Measurements from ENCODE around the gene PARN. TPM values are rescaled to one million over a fixed set of nuclear protein-coding genes. Genes with fewer than 3 reads are reported as not detected.

Gene PARN
- total RNA-seq, 2 experiments from 2014 or later = 43.0 to 45.6 TPM

GRCh38 chr16:14485811-14486519 lies 144.1 kb downstream of the PARN start:
- Mint-ChIP-seq H3K4me1 (ENCODE audit: low read depth) (peaks cover 18% of the 10 kb centered on the region), H3K36me3 (ENCODE audit: low read depth) (peaks cover 12% of the 10 kb centered on the region), H3K27me3 (no peaks in the 10 kb centered on the region), H3K4me3 (no peak overlapping the region), H3K27ac (no peak overlapping the region), H3K9me3 (no peaks in the 10 kb centered on the region)
- CTCF ChIA-PET = interaction anchor here (1.0 kb wide), 1 partner anchor 8 kb away, joined by 4 read pairs; no protein-coding TSS in a partner anchor
- no peak for ATAC-seq
- intact Hi-C loops (cut with micrococcal nuclease) = no loop called here
- TF ChIP-seq CTCF (IDR thresholded peaks at IDR 0.05) = no peak
- POLR2A ChIA-PET = no interaction called here
- DNase-seq = no peak

- no peaks in the 10 kb centered on the region for H3K27me3 Mint-ChIP-seq
- intact Hi-C loops (cut with micrococcal nuclease) = no loop called here
- CTCF ChIA-PET = no interaction called here
- no peak overlapping the region for H3K4me3 Mint-ChIP-seq
- peaks cover 18% of the 10 kb centered on the region for H3K4me1 Mint-ChIP-seq (ENCODE audit: low read depth)
- H3K36me3 Mint-ChIP-seq (ENCODE audit: low read depth) = peaks cover 19% of the 10 kb centered on the region
- DNase-seq (no peak), ATAC-seq (no peak)
- TF ChIP-seq CTCF (IDR thresholded peaks at IDR 0.05) = no peak
- H3K9me3 Mint-ChIP-seq = no peaks in the 10 kb centered on the region
- no peak overlapping the region for H3K27ac Mint-ChIP-seq
- POLR2A ChIA-PET = no interaction called here
Observed at GRCh38 chr16:14485121-14485551, 144.9 kb downstream of the PARN start.

- peaks cover 27% of the 10 kb centered on the region for H3K36me3 Mint-ChIP-seq (ENCODE audit: low read depth)
- DNase-seq = no peak
- H3K27ac Mint-ChIP-seq = no peak overlapping the region
- peaks cover 15% of the 10 kb centered on the region for H3K4me1 Mint-ChIP-seq (ENCODE audit: low read depth)
- no peak for TF ChIP-seq CTCF (IDR thresholded peaks at IDR 0.05)
- ChIA-PET POLR2A (no interaction called here), CTCF (interaction anchor here (1.3 kb wide), 1 partner anchor 25 kb away, joined by 3 read pairs; no protein-coding TSS in a partner anchor)
- no peak overlapping the region for H3K4me3 Mint-ChIP-seq
- H3K27me3 Mint-ChIP-seq = no peaks in the 10 kb centered on the region
- intact Hi-C loops (cut with micrococcal nuclease) = no loop called here
- H3K9me3 Mint-ChIP-seq = no peaks in the 10 kb centered on the region
- no peak for ATAC-seq
Observed at GRCh38 chr16:14483819-14484385, 146.2 kb downstream of the PARN start.

- H3K9me3 Mint-ChIP-seq = peaks cover 2% of the 10 kb centered on the region
- ATAC-seq = no peak
- no peak for DNase-seq
- H3K27me3 Mint-ChIP-seq = no peaks in the 10 kb centered on the region
- no peak overlapping the region for H3K27ac Mint-ChIP-seq
- TF ChIP-seq CTCF (IDR thresholded peaks at IDR 0.05) = no peak
- CTCF ChIA-PET = no interaction called here
- POLR2A ChIA-PET = no interaction called here
- intact Hi-C loops (cut with micrococcal nuclease) = no loop called here
- H3K36me3 Mint-ChIP-seq (ENCODE audit: low read depth) = peaks cover 33% of the 10 kb centered on the region
- no peak overlapping the region for H3K4me3 Mint-ChIP-seq
- no peaks in the 10 kb centered on the region for H3K4me1 Mint-ChIP-seq (ENCODE audit: low read depth)
Observed at GRCh38 chr16:14476183-14476582, 153.9 kb downstream of the PARN start.

- ChIA-PET CTCF (no interaction called here), POLR2A (no interaction called here)
- Mint-ChIP-seq H3K4me1 (ENCODE audit: low read depth) (no peaks in the 10 kb centered on the region), H3K4me3 (no peak overlapping the region), H3K36me3 (ENCODE audit: low read depth) (peaks cover 30% of the 10 kb centered on the region), H3K27me3 (no peaks in the 10 kb centered on the region), H3K27ac (no peak overlapping the region), H3K9me3 (peaks cover 2% of the 10 kb centered on the region)
- TF ChIP-seq CTCF (IDR thresholded peaks at IDR 0.05) = no peak
- no peak for DNase-seq
- intact Hi-C loops (cut with micrococcal nuclease) = no loop called here
- ATAC-seq = no peak
Observed at GRCh38 chr16:14475370-14476139, 154.5 kb downstream of the PARN start.
